H9 (cell line): ENCODE measurements around the gene MYCBPAP. TPM values are rescaled to one million over a fixed set of nuclear protein-coding genes. Genes with fewer than 3 reads are reported as not detected.

Experiments used
- DNase-seq: peaks from one replicate; pipeline ENCODE4 v3.0.0-alpha.2; 2017
- H2AFZ ChIP-seq: one replicate; pipeline ENCODE4 v1.6.1; 2013; ENCODE audit warnings: mild to moderate bottlenecking, low read length, control low read depth, moderate library complexity
- H2AK5ac ChIP-seq: 2 replicates; pipeline ENCODE4 v1.6.1; 2013; ENCODE audit warnings: low read length, control low read depth, mixed read lengths; ENCODE audit not compliant: insufficient read length
- H2BK120ac ChIP-seq: one replicate; pipeline ENCODE4 v1.6.1; 2013; ENCODE audit warnings: low read depth, mild to moderate bottlenecking, low read length, control low read depth, inconsistent platforms; ENCODE audit not compliant: poor library complexity, severe bottlenecking
- H2BK12ac ChIP-seq: 2 replicates; pipeline ENCODE4 v1.6.1; 2013; ENCODE audit warnings: low read length, control low read depth, mixed read lengths, low read depth; ENCODE audit not compliant: insufficient read length
- H2BK15ac ChIP-seq: 2 replicates; pipeline ENCODE4 v1.6.1; 2013; ENCODE audit warnings: low read depth, low read length, control low read depth
- H2BK20ac ChIP-seq: one replicate; pipeline ENCODE4 v1.6.1; 2013; ENCODE audit warnings: low read depth, mild to moderate bottlenecking, low read length, control low read depth, inconsistent platforms; ENCODE audit not compliant: poor library complexity, severe bottlenecking
- H2BK5ac ChIP-seq: 2 replicates; pipeline ENCODE4 v1.6.1; 2013; ENCODE audit warnings: low read length, control low read depth, mixed read lengths; ENCODE audit not compliant: insufficient read length
- H3K14ac ChIP-seq: 2 replicates; pipeline ENCODE4 v1.6.1; 2013; ENCODE audit warnings: low read length, control low read depth; ENCODE audit not compliant: insufficient read depth
- H3K18ac ChIP-seq: 2 replicates; pipeline ENCODE4 v1.6.1; 2013; ENCODE audit warnings: low read depth, mild to moderate bottlenecking, mixed read lengths, low read length, control low read depth; ENCODE audit not compliant: insufficient read length
- H3K23ac ChIP-seq: 2 replicates; pipeline ENCODE4 v1.6.1; 2013; ENCODE audit warnings: low read length, control low read depth, mixed read lengths, low read depth; ENCODE audit not compliant: insufficient read length
- H3K23me2 ChIP-seq: 2 replicates; pipeline ENCODE4 v1.6.1; 2013; ENCODE audit warnings: low read depth, mild to moderate bottlenecking, mixed read lengths, low read length, control low read depth; ENCODE audit not compliant: insufficient read length, poor library complexity, severe bottlenecking
- H3K27ac ChIP-seq: 2 replicates; pipeline ENCODE4 v1.5.1; 2013; ENCODE audit warnings: low read length, control low read depth, mixed read lengths, low read depth; ENCODE audit not compliant: insufficient read length
- H3K27me3 ChIP-seq: 2 replicates; pipeline ENCODE4 v1.6.1; 2013; ENCODE audit warnings: low read length, control low read depth, inconsistent platforms; ENCODE audit not compliant: insufficient read depth
- H3K4ac ChIP-seq: 2 replicates; pipeline ENCODE4 v1.6.1; 2013; ENCODE audit warnings: low read depth, mild to moderate bottlenecking, control low read depth, inconsistent platforms, low read length, moderate library complexity
- H3K4me1 ChIP-seq: 2 replicates; pipeline ENCODE4 v1.6.1; 2013; ENCODE audit warnings: low read length, control low read depth, inconsistent platforms; ENCODE audit not compliant: insufficient read depth
- H3K4me2 ChIP-seq: 2 replicates; pipeline ENCODE4 v1.6.1; 2013; ENCODE audit warnings: low read length, control low read depth, mixed read lengths; ENCODE audit not compliant: insufficient read length, insufficient read depth
- H3K56ac ChIP-seq: 2 replicates; pipeline ENCODE4 v1.6.1; 2013; ENCODE audit warnings: low read depth, mild to moderate bottlenecking, mixed read lengths, low read length, control low read depth; ENCODE audit not compliant: insufficient read length
- H3K79me1 ChIP-seq: 2 replicates; pipeline ENCODE4 v1.6.1; 2013; ENCODE audit warnings: low read depth, mild to moderate bottlenecking, moderate library complexity, low read length, control low read depth, inconsistent platforms; ENCODE audit not compliant: insufficient read depth, poor library complexity, severe bottlenecking
- H3K79me2 ChIP-seq: 2 replicates; pipeline ENCODE4 v1.6.1; 2013; ENCODE audit warnings: low read length, control low read depth, inconsistent platforms; ENCODE audit not compliant: insufficient read depth
- H3K9ac ChIP-seq: 2 replicates; pipeline ENCODE4 v1.6.1; 2013; ENCODE audit warnings: low read length, control low read depth, mixed read lengths; ENCODE audit not compliant: insufficient read length; ENCODE audit errors: extremely low read depth
- H3K9me3 ChIP-seq: one replicate; pipeline ENCODE4 v1.6.1; 2013; ENCODE audit warnings: low read depth, low read length, inconsistent platforms; ENCODE audit not compliant: control insufficient read depth
- H3T11ph ChIP-seq: one replicate; pipeline ENCODE4 v1.6.1; 2013; ENCODE audit warnings: mild to moderate bottlenecking, low read length, control low read depth, inconsistent platforms
- H4K20me1 ChIP-seq: one replicate; pipeline ENCODE4 v1.6.1; 2013; ENCODE audit not compliant: control insufficient read depth, insufficient read length, insufficient read depth
- H4K5ac ChIP-seq: 2 replicates; pipeline ENCODE4 v1.6.1; 2013; ENCODE audit warnings: low read depth, mild to moderate bottlenecking, mixed read lengths, low read length, control low read depth; ENCODE audit not compliant: insufficient read length
- H4K8ac ChIP-seq: replicated peaks from 2 replicates; pipeline ENCODE4 v1.6.1; 2013; ENCODE audit warnings: low read length, control low read depth, mixed read lengths, low read depth; ENCODE audit not compliant: insufficient read length
- H4K91ac ChIP-seq: 2 replicates; pipeline ENCODE4 v1.6.1; 2013; ENCODE audit warnings: low read depth, mild to moderate bottlenecking, moderate library complexity, mixed read lengths, low read length, control low read depth; ENCODE audit not compliant: insufficient read length
- H3K27ac Mint-ChIP-seq, 3 experiments: 2 replicates in 2 of 3; 3 replicates in 1 of 3; pipeline ENCODE4 v1.8.0; 2020 to 2021; ENCODE audit warnings: mixed read lengths in 3 of 3, mild to moderate bottlenecking in 1 of 3, moderate library complexity in 1 of 3
- H3K27me3 Mint-ChIP-seq: 2 replicates; pipeline ENCODE4 v1.8.0; 2021; ENCODE audit warnings: low read depth, mild to moderate bottlenecking, moderate library complexity, mixed read lengths
- H3K36me3 Mint-ChIP-seq, 3 experiments: 2 replicates in 2 of 3; 3 replicates in 1 of 3; pipeline ENCODE4 v1.8.0; 2020 to 2021; ENCODE audit warnings: low read depth in 3 of 3, mixed read lengths in 3 of 3; ENCODE audit not compliant: insufficient read depth in 1 of 3
- H3K4me1 Mint-ChIP-seq, 2 experiments: 2 replicates each; pipeline ENCODE4 v1.8.0; 2020; ENCODE audit warnings: mixed read lengths in 2 of 2
- H3K4me3 Mint-ChIP-seq, 2 experiments: 2 replicates in 1 of 2; 3 replicates in 1 of 2; pipeline ENCODE4 v1.8.0; 2020 to 2021; ENCODE audit warnings: mild to moderate bottlenecking in 2 of 2, mixed read lengths in 2 of 2, moderate library complexity in 1 of 2
- H3K9me3 Mint-ChIP-seq, 2 experiments: 2 replicates in 1 of 2; 3 replicates in 1 of 2; pipeline ENCODE4 v1.8.0; 2020; ENCODE audit warnings: mild to moderate bottlenecking in 2 of 2, mixed read lengths in 2 of 2, moderate library complexity in 1 of 2
- WGBS: extraction: QIAGEN DNeasy Blood & Tissue Kit; methylation state at CpG from one replicate; pipeline ENCODE4 v1.1.7; 2013; ENCODE audit warnings: missing lambda C conversion rate, low lambda C conversion rate, mixed read lengths; ENCODE audit not compliant: insufficient read length; ENCODE audit errors: extremely low coverage; 5-methylcytosine and 5-hydroxymethylcytosine counted together
- total RNA-seq: library from RNA; stranded (reverse); gene quantifications from 2 replicates; pipeline ENCODE4 v1.2.1, GENCODE V29; 2021
- TF ChIP-seq, protein P1 (sequence below): fragments of 200-600 bp; sonication (generic); conservative IDR thresholded peaks from 3 replicates; pipeline ENCODE4 v1.8.0; 2021; ENCODE audit warnings: antibody characterized with exemption, mild to moderate bottlenecking

Gene MYCBPAP
- total RNA-seq, 1 experiment from 2014 or later, result 1.7 TPM

DNA sequence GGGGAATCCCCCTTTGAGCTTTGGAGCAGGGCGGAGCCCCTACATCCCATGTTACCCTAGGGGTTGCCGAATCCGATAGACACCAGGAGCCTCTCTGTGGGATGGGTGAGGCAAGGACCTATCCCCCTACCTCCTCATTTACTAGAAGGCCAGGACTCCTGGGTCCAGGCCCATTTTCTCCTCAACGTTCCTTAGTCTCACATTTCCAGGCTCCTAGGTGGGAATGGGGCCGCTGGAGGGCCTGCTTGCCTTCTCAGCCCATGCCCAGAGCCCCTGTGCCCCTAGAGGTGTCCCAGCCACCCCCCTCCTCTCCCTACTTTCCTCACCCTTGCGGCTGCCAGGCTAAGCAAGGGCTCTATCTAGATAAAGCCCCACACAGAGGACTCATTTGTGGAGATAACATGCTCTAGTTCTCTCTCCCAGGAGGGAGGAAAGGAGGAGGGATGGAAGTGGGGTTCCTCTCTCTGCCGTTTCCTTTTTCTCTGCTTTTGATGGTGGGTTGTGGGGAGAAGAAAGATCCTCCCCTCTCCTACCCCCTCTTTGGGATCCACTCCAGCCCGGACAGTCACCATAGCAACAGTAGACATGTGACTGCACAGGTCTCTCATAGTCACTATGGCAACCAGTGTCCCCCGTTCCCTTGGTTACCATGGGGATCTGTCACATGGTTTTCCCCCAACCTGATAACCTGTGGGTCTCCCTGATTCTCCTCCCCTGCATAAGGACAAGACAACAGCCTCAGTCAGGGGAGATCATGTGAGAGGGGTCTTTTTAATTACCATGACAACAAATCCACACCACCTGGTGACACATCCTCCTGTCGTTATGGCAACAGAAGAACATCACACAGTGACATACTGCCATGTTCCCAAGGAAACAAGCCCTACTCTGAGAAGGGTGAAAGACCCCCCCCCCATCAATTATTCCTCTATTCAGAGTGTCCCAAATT, 57.4 kb downstream of the MYCBPAP start:
- H4K8ac ChIP-seq, result no peak overlapping the region
- H2BK15ac ChIP-seq, result no peak overlapping the region
- no peaks in the 10 kb centered on the region for H3K79me2 ChIP-seq
- no peaks in the 10 kb centered on the region for H4K20me1 ChIP-seq
- H3T11ph ChIP-seq, result no peak overlapping the region
- H4K91ac ChIP-seq, result no peak overlapping the region
- Mint-ChIP-seq H3K36me3 (no peaks in the 10 kb centered on the region; a peak in 1 of 7 replicates), H3K27me3 (peaks cover 77% of the 10 kb centered on the region), H3K27ac (no peak overlapping the region; a peak in 1 of 7 replicates), H3K4me1 (peaks cover 34 to 65% of the 10 kb centered on the region in 2 experiments), H3K9me3 (no peaks in the 10 kb centered on the region), H3K4me3 (peak overlapping the region in 1 of 2 experiments; percentile 44; a peak in 2 of 5 replicates)
- H2BK5ac ChIP-seq, result no peak overlapping the region
- no peak overlapping the region for H2BK20ac ChIP-seq
- H3K9ac ChIP-seq, result no peak overlapping the region
- no peak overlapping the region for H3K27ac ChIP-seq
- H3K4me1 ChIP-seq, result peaks cover 2% of the 10 kb centered on the region; the same call in 1 of the 2 replicates
- H3K27me3 ChIP-seq, result peaks cover 40% of the 10 kb centered on the region
- WGBS, result no CpG with 5 or more reads among the region's 10 CpGs
- peak overlapping the region; percentile 83 for H2BK120ac ChIP-seq
- TF ChIP-seq, protein P1, sequence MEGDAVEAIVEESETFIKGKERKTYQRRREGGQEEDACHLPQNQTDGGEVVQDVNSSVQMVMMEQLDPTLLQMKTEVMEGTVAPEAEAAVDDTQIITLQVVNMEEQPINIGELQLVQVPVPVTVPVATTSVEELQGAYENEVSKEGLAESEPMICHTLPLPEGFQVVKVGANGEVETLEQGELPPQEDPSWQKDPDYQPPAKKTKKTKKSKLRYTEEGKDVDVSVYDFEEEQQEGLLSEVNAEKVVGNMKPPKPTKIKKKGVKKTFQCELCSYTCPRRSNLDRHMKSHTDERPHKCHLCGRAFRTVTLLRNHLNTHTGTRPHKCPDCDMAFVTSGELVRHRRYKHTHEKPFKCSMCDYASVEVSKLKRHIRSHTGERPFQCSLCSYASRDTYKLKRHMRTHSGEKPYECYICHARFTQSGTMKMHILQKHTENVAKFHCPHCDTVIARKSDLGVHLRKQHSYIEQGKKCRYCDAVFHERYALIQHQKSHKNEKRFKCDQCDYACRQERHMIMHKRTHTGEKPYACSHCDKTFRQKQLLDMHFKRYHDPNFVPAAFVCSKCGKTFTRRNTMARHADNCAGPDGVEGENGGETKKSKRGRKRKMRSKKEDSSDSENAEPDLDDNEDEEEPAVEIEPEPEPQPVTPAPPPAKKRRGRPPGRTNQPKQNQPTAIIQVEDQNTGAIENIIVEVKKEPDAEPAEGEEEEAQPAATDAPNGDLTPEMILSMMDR, result no peak
- peak overlapping the region; percentile 37 for H3K4me2 ChIP-seq
- no peak overlapping the region for H2AK5ac ChIP-seq
- no peaks in the 10 kb centered on the region for H3K9me3 ChIP-seq
- H3K23ac ChIP-seq, result no peak overlapping the region
- peak overlapping the region; percentile 28 for H3K18ac ChIP-seq
- H3K56ac ChIP-seq, result no peak overlapping the region
- H4K5ac ChIP-seq, result no peak overlapping the region
- no peaks in the 10 kb centered on the region for H3K79me1 ChIP-seq
- no peak overlapping the region for H2BK12ac ChIP-seq
- no peak for DNase-seq
- no peak overlapping the region for H2AFZ ChIP-seq
- no peak overlapping the region; the same call in 1 of the 2 replicates for H3K4ac ChIP-seq
- peaks cover 13% of the 10 kb centered on the region for H3K23me2 ChIP-seq
- H3K14ac ChIP-seq, result peak overlapping the region; percentile 10
